Measurements from ENCODE around the gene CERKL.
"Not testable (repeated sequence)": the region's sequence is repeated elsewhere in the genome, so short reads cannot be mapped to it uniquely, and the experiment has no call there.

CERKL gene
- 0 to 0.70 reads per million in 2 donors for total RNA-seq

GRCh38 chr2:181656450-181657291 is at the start of gene CERKL:
Gene CERKL (minus strand): TSS chr2:181657105. CDS start chr2:181657006, 99 bp downstream.
- DNase-seq = no peak

GRCh38 chr2:181702519-181702918 is 45.6 kb upstream of the CERKL start:
- DNase-seq = not testable (repeated sequence)

- no peak for DNase-seq
Observed at GRCh38 chr2:181698223-181698622, 41.3 kb upstream of the CERKL start.

GRCh38 chr2:181697571-181697970 is 40.7 kb upstream of the CERKL start:
- no peak for DNase-seq

GRCh38 chr2:181697126-181697525 is 40.2 kb upstream of the CERKL start:
- no peak for DNase-seq

- DNase-seq = no peak
Observed at GRCh38 chr2:181694271-181694670, 37.4 kb upstream of the CERKL start.

GRCh38 chr2:181690860-181691259 is 34.0 kb upstream of the CERKL start:
- no peak for DNase-seq

- DNase-seq = no peak
Observed at GRCh38 chr2:181686576-181687185, 29.8 kb upstream of the CERKL start.

- DNase-seq = no peak
Observed at GRCh38 chr2:181685150-181685688, 28.3 kb upstream of the CERKL start.

GRCh38 chr2:181684454-181685149 is 27.7 kb upstream of the CERKL start:
- DNase-seq = no peak

- no peak for DNase-seq
Observed at GRCh38 chr2:181683518-181684453, 26.9 kb upstream of the CERKL start.

- no peak for DNase-seq
Observed at GRCh38 chr2:181682795-181683517, 26.1 kb upstream of the CERKL start.

GRCh38 chr2:181682026-181682789 is 25.3 kb upstream of the CERKL start:
- DNase-seq = no peak

GRCh38 chr2:181680937-181681811 is 24.3 kb upstream of the CERKL start:
- DNase-seq = no peak

- DNase-seq = no peak
Observed at GRCh38 chr2:181680055-181680936, 23.4 kb upstream of the CERKL start, which contains the start of gene NEUROD1. Gene NEUROD1 (minus strand): TSS chr2:181680517. CDS start chr2:181678860, 1,657 bp downstream.

- DNase-seq = no peak
Observed at GRCh38 chr2:181679544-181679979, 22.7 kb upstream of the CERKL start.

GRCh38 chr2:181678861-181679543 is 22.1 kb upstream of the CERKL start:
- no peak for DNase-seq
